Activated naive CD8-positive, alpha-beta T cell treated with anti-CD3 and anti-CD28 coated beads, Interleukin-2, amount 50 U/mL, for 24 hours (primary cell): ENCODE results near the gene ZDHHC14.

Source experiments
- ATAC-seq: fragments of 150-1000 bp; cut with Tn5 transposase; one replicate; pipeline ENCODE4 v1.10.0; 2021
- DNase-seq: peaks from one replicate; pipeline ENCODE4 v3.0.0; 2021
- H3K27ac Mint-ChIP-seq: one replicate; pipeline ENCODE4 v1.8.0; 2021; ENCODE audit warnings: mild to moderate bottlenecking, mixed read lengths
- H3K27me3 Mint-ChIP-seq: one replicate; pipeline ENCODE4 v1.8.0; 2021; ENCODE audit warnings: mixed read lengths
- H3K36me3 Mint-ChIP-seq: one replicate; pipeline ENCODE4 v1.8.0; 2021; ENCODE audit warnings: low read depth, mixed read lengths
- H3K4me1 Mint-ChIP-seq: one replicate; pipeline ENCODE4 v1.8.0; 2021; ENCODE audit warnings: mixed read lengths
- H3K4me3 Mint-ChIP-seq: one replicate; pipeline ENCODE4 v1.8.0; 2021; ENCODE audit warnings: mild to moderate bottlenecking, moderate library complexity, mixed read lengths
- H3K9me3 Mint-ChIP-seq: one replicate; pipeline ENCODE4 v1.8.0; 2021; ENCODE audit warnings: mixed read lengths

The ZDHHC14 gene

DNA sequence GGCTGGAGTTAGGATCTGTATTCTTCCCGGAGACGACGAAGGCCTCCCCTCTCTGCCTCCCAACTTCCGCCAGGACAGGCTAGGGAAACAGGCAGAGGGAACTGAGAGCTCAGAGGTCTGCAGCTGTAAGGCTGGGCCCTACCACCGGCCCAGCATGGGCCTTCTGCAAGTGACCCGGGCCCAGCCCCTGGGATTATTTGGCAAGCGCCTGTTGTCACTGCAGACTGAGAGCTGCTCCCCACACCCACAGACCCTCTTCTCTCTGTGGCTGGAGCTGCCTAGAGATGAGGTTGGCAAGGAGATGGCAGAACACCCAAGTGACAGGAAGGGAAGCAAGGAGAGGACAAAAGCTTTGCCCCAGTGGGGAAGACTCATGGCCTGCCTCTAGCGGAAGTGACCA, 212.6 kb downstream of the ZDHHC14 start:
- Mint-ChIP-seq H3K27ac (no peak overlapping the region), H3K4me3 (no peak overlapping the region), H3K4me1 (no peaks in the 10 kb centered on the region), H3K36me3 (peaks cover 16% of the 10 kb centered on the region), H3K27me3 (peaks cover 2% of the 10 kb centered on the region), H3K9me3 (peaks cover 23% of the 10 kb centered on the region)
- ATAC-seq (no peak), DNase-seq (no peak)

DNA sequence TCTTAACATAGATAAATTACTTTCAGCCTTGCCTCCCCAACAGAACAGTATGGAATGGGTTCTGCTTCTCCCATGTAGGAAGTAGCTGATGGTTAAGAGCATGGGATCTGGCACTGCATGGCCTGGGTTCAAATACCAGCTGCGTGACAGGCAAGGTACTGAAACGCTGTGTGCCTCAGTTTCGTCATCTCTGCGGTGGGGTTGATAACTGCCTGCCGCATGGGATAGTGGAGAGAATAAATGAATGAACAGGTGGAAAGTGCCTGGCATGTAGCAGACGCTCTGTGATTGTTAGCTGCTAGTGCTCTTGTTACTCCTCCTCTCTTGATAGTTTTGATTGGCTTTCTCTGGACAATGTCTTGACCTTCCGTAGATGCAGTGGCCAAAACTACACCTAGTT, 213.3 kb downstream of the ZDHHC14 start:
- Mint-ChIP-seq H3K4me3 (no peak overlapping the region), H3K27ac (no peak overlapping the region), H3K9me3 (peaks cover 18% of the 10 kb centered on the region), H3K4me1 (no peaks in the 10 kb centered on the region), H3K27me3 (peaks cover 2% of the 10 kb centered on the region), H3K36me3 (peaks cover 12% of the 10 kb centered on the region)
- no peak for DNase-seq
- no peak for ATAC-seq

DNA sequence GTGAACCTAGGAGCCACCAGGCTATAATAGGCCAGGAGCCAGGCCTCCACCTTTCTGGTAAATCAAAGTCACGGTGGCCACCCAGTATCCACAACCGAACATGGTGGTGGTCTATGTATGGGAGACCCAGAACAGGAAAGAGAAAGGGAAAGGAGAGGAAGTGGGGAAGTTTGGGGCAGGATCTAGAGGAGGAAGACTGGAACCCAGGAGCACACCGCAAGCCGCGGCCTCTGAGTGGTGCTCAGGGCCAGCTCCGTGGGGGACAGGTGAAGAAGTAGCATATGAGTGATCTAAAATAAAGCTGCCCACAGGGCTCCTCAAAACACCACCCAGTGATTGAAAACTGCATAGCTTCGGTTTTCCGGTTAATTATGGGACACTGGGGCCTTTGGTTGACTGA, 214.8 kb downstream of the ZDHHC14 start:
- Mint-ChIP-seq H3K27ac (no peak overlapping the region), H3K36me3 (peaks cover 5% of the 10 kb centered on the region), H3K4me1 (no peaks in the 10 kb centered on the region), H3K9me3 (peaks cover 9% of the 10 kb centered on the region), H3K4me3 (no peak overlapping the region), H3K27me3 (peaks cover 2% of the 10 kb centered on the region)
- DNase-seq (no peak), ATAC-seq (no peak)

DNA sequence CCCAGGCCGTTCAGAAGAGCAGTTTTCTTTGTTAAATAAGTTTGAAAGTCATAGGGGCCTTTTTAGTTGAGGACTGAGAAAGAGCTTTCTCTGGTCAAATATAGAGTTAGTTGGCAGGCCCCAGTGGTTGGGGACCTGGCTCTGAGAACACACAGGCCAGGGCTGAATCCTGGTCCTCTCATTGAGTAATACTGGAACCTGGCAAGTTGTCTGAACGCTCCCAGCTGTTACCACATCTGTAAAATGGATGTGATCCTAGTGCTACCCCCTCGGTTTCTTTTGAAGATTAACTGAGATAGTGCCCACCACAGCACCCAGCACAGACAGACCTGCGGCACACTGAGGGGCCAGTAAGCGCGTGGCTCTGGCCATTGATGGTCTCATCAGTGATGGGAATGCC, 215.5 kb downstream of the ZDHHC14 start:
- Mint-ChIP-seq H3K27me3 (peaks cover 2% of the 10 kb centered on the region), H3K4me3 (no peak overlapping the region), H3K27ac (no peak overlapping the region), H3K36me3 (peaks cover 3% of the 10 kb centered on the region), H3K4me1 (no peaks in the 10 kb centered on the region), H3K9me3 (peaks cover 2% of the 10 kb centered on the region)
- no peak for DNase-seq
- no peak for ATAC-seq

DNA sequence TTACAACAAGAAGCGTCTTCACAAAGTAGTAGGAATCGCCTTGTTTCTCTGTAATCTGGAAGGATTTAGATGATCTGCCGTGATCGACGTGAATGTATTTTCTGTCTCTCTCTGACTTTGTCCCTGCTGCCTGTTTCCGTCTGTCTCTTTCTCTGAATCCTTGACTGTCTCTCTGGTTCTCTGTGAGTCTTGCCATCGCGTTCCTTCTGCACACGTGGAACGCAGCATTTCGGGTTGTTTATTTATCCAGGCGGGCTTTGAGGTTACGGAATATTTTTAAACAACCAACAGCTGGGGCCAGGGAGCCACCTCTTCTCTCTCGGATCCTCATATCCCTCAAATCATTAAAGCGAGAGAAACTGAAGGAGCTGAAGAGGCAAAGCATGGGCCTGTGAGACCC, 215.9 kb downstream of the ZDHHC14 start:
- Mint-ChIP-seq H3K4me3 (no peak overlapping the region), H3K27ac (no peak overlapping the region), H3K36me3 (no peaks in the 10 kb centered on the region)

DNA sequence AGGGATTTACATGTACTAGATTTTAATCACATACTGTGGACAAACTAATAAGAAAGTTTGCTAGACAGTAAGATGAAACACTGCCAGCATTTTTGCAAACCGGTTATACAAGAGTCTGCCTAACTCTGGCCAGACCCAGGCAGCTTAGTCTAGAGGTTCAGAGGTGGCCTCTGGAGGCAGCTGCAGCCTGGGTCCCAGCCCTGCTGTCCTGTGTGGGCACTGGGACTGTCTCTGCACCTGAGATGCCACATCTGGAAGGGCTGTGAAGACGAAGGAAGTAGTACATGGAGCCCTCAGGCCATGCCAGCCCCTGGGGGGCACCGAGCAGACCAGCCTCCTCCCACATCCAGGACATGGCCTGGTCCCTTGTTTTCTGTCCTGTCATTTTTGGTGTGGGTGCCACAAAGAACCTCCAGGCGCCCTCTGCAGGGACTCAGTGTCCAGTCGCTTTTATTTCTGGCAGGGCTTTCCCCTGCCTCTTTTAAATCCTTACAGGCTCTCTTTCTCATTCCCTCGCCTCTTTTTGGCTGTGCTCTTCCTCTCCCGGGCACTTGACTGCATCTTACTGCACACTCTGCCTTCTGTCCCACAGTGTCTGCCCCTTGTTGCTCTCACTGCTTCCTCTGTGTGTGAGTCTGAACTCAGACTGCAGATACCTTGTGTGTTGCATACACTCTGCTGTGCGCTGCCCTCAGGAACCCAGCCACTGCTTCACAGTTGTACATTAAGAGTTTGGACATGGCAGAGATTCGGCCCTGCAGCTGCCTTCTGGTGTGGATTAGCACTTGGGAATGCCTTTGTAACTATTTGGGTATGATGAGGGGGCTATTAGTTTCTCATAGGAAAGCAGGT, 216.7 kb downstream of the ZDHHC14 start:
- Mint-ChIP-seq H3K4me1 (no peaks in the 10 kb centered on the region), H3K4me3 (no peak overlapping the region), H3K27ac (no peak overlapping the region), H3K9me3 (no peaks in the 10 kb centered on the region), H3K27me3 (peaks cover 2% of the 10 kb centered on the region), H3K36me3 (no peaks in the 10 kb centered on the region)
- peak; percentile 49 for ATAC-seq
- DNase-seq: peak; percentile 46

More for the DNA sequence above, 215.9 kb downstream of the ZDHHC14 start:
- no peaks in the 10 kb centered on the region for H3K4me1 Mint-ChIP-seq
- H3K27me3 Mint-ChIP-seq: peaks cover 2% of the 10 kb centered on the region
- H3K9me3 Mint-ChIP-seq: no peaks in the 10 kb centered on the region
- DNase-seq (no peak), ATAC-seq (no peak)

DNA sequence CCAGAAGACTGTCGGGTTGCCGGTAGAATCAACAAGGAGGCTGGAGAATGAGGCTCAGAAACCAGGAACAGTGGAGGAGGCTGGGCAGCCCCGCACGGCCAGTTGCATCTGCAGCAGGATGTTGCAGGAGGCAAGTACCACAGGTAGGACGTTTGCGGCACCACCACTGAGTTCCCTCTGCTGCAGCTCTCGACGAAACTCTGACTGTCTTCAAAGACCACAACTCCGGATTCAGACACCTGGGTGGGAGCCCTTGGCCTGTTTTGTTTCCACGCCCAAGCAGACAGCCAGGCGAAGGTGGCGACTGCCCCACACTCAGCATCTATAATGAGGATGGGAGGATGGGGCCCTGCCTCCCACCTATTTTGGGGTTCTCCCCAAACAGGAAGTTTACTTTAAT, 218.2 kb downstream of the ZDHHC14 start:
- H3K4me1 Mint-ChIP-seq: no peaks in the 10 kb centered on the region
- ATAC-seq (no peak), DNase-seq (no peak)
- no peak overlapping the region for H3K27ac Mint-ChIP-seq
- H3K27me3 Mint-ChIP-seq: peaks cover 2% of the 10 kb centered on the region
- no peak overlapping the region for H3K4me3 Mint-ChIP-seq
- no peaks in the 10 kb centered on the region for H3K9me3 Mint-ChIP-seq
- no peaks in the 10 kb centered on the region for H3K36me3 Mint-ChIP-seq

DNA sequence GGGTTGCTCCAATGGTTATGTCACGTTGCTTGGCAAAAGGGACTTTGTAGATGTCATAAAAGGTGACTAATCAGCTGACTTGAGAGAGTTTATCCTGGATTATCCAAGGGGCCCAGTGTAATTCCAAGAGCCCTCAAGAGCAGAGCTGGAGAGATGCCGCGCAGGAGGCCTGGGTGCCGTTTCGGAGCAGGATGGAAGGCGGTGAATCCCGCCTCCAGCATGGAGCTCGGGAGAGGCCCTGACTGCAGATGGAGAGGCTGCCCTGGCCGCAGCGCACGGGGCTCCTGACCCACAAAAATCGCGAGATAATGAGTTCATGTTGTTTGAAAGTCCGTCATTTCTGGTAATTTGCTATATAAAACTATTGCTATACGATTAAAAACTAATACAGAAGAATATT, 219.8 kb downstream of the ZDHHC14 start:
- no peaks in the 10 kb centered on the region for H3K9me3 Mint-ChIP-seq
- no peaks in the 10 kb centered on the region for H3K36me3 Mint-ChIP-seq
- ATAC-seq: no peak
- H3K27ac Mint-ChIP-seq: no peak overlapping the region
- no peak overlapping the region for H3K4me3 Mint-ChIP-seq
- H3K4me1 Mint-ChIP-seq: no peaks in the 10 kb centered on the region
- DNase-seq: no peak
- peaks cover 2% of the 10 kb centered on the region for H3K27me3 Mint-ChIP-seq

DNA sequence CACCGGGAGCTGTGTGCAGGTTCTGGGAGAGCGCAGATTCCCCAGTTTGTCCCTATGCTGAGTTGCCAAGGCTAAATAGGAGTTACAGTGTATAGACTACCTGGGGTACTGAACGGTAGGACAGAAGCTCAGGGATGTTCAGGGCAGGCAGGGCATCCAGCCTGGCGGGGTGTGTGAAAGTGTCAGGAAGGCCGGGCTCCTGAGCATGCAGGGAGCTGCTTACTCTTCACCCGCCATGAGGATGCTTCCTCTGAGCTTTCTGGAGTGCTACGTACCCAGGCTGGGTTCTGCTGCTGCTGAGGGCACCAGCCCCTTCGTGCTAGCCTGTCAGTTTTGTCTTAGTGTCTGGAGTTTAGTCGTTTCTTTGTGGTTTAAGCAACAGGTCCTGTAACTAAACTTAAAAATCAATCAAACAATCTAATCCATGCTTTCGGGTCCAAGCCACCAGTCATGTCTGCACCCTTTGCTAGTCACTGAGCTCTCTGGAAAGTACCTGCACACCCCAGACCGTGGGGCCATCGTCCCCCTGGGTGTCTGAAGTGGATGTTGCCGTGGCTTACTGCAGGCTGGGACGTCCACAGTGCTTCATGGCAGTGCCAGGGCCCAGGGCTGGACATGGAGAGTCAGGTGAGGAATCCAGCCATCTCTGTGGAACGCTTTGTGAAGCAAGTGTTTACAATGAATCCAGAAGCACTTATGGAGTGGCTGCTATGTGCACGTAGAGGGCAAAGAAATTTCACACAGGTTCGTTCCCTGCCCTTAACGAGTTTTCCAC, 221.7 kb downstream of the ZDHHC14 start:
- H3K36me3 Mint-ChIP-seq: no peaks in the 10 kb centered on the region
- no peaks in the 10 kb centered on the region for H3K27me3 Mint-ChIP-seq
- no peak overlapping the region for H3K27ac Mint-ChIP-seq
- no peaks in the 10 kb centered on the region for H3K9me3 Mint-ChIP-seq
- ATAC-seq (no peak), DNase-seq (no peak)
- H3K4me1 Mint-ChIP-seq: peaks cover 2% of the 10 kb centered on the region
- H3K4me3 Mint-ChIP-seq: no peak overlapping the region

DNA sequence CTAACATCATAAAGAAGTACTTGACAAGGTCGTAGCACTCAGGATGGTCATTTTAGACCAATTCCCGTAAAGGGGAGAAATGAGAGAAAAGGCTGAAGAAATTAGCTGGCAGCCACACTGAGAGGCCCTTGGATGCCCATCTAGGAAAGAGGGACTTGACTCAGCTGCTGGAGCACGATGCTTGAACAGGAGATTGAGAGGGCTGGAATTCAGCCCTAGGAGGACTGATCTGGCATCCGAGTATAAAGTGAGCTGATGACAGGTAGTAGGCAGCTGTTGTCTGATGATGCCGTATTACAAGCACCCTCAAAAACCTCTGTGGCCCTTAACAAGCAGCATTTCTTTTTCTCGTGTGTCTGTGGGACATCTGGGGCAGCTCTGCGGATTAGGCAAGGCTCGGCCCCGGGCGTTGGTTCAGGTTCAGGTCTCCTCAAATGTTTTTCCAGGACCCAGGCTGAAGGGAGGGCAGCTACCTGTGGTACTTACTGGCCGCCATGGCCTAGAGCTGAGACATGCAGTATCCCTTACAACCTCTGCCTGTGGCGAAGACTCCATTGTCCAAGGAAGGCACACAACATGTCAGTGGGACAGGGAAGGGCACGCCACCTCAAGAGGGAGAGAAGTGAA, 222.4 kb downstream of the ZDHHC14 start:
- peaks cover 2% of the 10 kb centered on the region for H3K4me1 Mint-ChIP-seq
- no peaks in the 10 kb centered on the region for H3K36me3 Mint-ChIP-seq
- ATAC-seq: no peak
- no peaks in the 10 kb centered on the region for H3K27me3 Mint-ChIP-seq
- no peak overlapping the region for H3K27ac Mint-ChIP-seq
- no peak for DNase-seq
- H3K9me3 Mint-ChIP-seq: no peaks in the 10 kb centered on the region
- no peak overlapping the region for H3K4me3 Mint-ChIP-seq

DNA sequence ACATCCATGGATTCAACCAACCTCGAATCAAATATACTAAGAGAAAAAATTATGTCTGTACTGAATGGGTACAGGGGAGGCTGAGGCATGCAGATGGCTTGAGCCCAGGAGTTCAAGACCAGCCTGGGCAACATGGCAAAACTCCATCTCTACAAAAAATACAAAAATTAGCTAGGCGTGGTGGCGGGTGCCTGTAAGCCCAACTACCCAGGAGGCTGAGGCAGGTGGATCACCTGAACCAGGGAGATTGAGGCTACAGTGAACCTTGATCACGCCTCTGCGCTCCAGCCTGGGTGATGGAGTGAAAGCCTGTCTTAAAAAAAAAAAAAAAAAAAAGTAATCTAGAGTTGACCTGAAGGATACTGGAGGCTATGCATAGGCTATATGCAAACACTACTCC, 223.0 kb downstream of the ZDHHC14 start:
- Mint-ChIP-seq H3K9me3 (no peaks in the 10 kb centered on the region), H3K4me3 (no peak overlapping the region), H3K36me3 (no peaks in the 10 kb centered on the region), H3K27me3 (no peaks in the 10 kb centered on the region), H3K4me1 (peaks cover 2% of the 10 kb centered on the region), H3K27ac (no peak overlapping the region)
- ATAC-seq: no peak
- no peak for DNase-seq

DNA sequence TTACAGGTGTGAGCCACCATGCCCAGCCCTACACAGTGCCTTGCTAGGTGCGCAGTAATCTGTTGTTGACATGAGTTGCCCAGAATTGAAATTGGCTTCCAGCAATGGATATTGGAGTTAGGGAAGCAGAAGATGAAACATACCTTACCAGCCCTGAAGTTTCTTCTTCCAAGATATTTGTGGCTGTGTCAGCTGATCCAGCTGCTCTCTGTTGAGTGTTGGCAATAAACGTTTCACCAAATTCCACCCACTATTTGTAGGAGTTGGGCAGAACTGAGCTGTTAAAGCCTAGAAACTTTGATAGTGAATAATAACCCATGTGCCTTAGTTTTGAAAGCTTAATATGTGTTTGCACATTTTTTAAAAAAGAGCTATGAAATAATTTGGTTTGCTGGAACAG, 223.8 kb downstream of the ZDHHC14 start:
- Mint-ChIP-seq H3K36me3 (no peaks in the 10 kb centered on the region), H3K9me3 (no peaks in the 10 kb centered on the region), H3K27ac (no peak overlapping the region), H3K4me3 (no peak overlapping the region), H3K4me1 (peaks cover 2% of the 10 kb centered on the region), H3K27me3 (no peaks in the 10 kb centered on the region)
- DNase-seq: no peak
- ATAC-seq: no peak

DNA sequence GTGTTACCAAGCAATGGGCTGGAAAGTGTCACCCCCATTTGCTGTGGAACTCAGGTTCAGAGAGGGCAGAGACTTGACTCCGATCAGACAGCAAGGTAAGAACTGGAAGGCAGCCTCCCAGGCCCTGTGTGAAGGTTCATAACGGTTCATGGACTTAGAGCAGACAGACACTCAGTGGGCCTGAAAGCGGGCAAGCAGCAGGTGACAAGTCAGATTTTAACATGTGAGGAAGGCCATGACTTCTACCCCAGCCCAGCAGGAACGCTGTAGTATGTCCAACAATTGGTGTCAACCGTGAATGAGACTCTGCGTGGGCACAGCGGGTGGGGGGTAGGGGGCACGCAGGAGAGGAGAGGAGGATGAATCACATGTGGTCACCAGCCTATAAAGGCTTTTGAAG, 224.5 kb downstream of the ZDHHC14 start:
- peaks cover 2% of the 10 kb centered on the region for H3K4me1 Mint-ChIP-seq
- H3K27me3 Mint-ChIP-seq: no peaks in the 10 kb centered on the region
- no peaks in the 10 kb centered on the region for H3K36me3 Mint-ChIP-seq
- ATAC-seq (no peak), DNase-seq (no peak)
- no peak overlapping the region for H3K4me3 Mint-ChIP-seq
- H3K9me3 Mint-ChIP-seq: no peaks in the 10 kb centered on the region
- H3K27ac Mint-ChIP-seq: no peak overlapping the region

DNA sequence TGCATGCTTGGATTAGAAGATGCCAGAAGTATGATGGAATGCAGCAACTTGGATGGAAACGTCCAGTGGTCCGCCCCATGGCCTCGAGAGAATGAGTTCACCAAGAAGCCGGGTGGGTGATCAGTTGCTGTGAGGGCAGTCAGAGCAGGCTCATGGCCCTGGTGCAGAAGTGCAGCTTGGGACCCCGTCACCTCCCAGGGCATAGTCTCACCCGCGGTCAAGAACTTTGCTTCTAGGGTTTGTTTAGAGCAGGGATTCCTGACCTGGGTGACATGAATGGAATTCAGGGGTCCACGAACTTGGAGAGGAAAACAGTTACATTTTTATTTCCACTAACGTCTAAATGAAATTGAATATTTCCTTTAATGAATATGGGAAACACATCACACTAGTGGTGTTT, 225.5 kb downstream of the ZDHHC14 start:
- Mint-ChIP-seq H3K36me3 (no peaks in the 10 kb centered on the region), H3K9me3 (no peaks in the 10 kb centered on the region), H3K4me3 (no peak overlapping the region), H3K27ac (no peak overlapping the region), H3K27me3 (no peaks in the 10 kb centered on the region), H3K4me1 (peaks cover 2% of the 10 kb centered on the region)
- no peak for ATAC-seq
- DNase-seq: no peak
